GM10266 (cell line): ENCODE data around the gene ZNF213.
"Not testable (repeated sequence)": the region's sequence is repeated elsewhere in the genome, so short reads cannot be mapped to it uniquely, and the experiment has no call there.

Experiments
- DNase-seq: peaks from one replicate; pipeline ENCODE4 v3.0.0; 2012; ENCODE audit errors: extremely low spot score
- CTCF ChIP-seq: IDR thresholded peaks from 2 replicates; pipeline ENCODE4 v1.5.1; 2012; ENCODE audit warnings: mild to moderate bottlenecking, low read depth; ENCODE audit not compliant: control insufficient read depth, insufficient read depth; ENCODE audit errors: missing control alignments

The ZNF213 gene

GRCh38 chr16:3137267-3137666, 2.4 kb downstream of the ZNF213 start:
- no peak for DNase-seq
- TF ChIP-seq CTCF: no peak

GRCh38 chr16:3138342-3138741, 3.5 kb downstream of the ZNF213 start:
- no peak for DNase-seq
- TF ChIP-seq CTCF: no peak

GRCh38 chr16:3138823-3139426, 4.1 kb downstream of the ZNF213 start:
- no peak for TF ChIP-seq CTCF
- no peak for DNase-seq

- not testable (repeated sequence) for DNase-seq
These were observed 4.7 kb downstream of the ZNF213 start for GRCh38 chr16:3139561-3139960.

- no peak for TF ChIP-seq CTCF
- DNase-seq: no peak
These were observed 6.0 kb downstream of the ZNF213 start for GRCh38 chr16:3140603-3141427.

- TF ChIP-seq CTCF: no peak
- no peak for DNase-seq
These were observed 7.0 kb downstream of the ZNF213 start for GRCh38 chr16:3141781-3142311.

GRCh38 chr16:3142327-3142726, 7.5 kb downstream of the ZNF213 start:
- DNase-seq: no peak
- TF ChIP-seq CTCF: no peak
